ENCODE results near the gene ZNRF3.

GRCh38 chr22:29053048-29053702 is 169.8 kb downstream of the ZNRF3 start:
- TF ChIP-seq POLR2AphosphoS5 (IDR thresholded peaks at IDR 0.05; ENCODE audit: low read depth, low read length) (no peak), REST (IDR thresholded peaks at IDR 0.05; ENCODE audit: insufficient read depth in 1 of 2, low read depth in 2 of 2, low read length in 2 of 2) (no peak), SIN3A (IDR thresholded peaks at IDR 0.05; ENCODE audit: borderline replicate concordance, insufficient read depth, low read length) (no peak), TAF1 (IDR thresholded peaks at IDR 0.05; ENCODE audit: borderline replicate concordance, insufficient read depth, low read length) (no peak), FOXP2 (optimal IDR thresholded peaks at IDR 0.05; ENCODE audit: borderline replicate concordance, extremely low read depth, extremely low read length, insufficient read depth) (no peak)

Measured in PFSK-1 (cell line).